ENCODE measurements around the gene VIL1. TPM values are rescaled to one million over a fixed set of nuclear protein-coding genes. Genes with fewer than 3 reads are reported as not detected.

The VIL1 gene
- total RNA-seq, 4 donors from 2014 or later = not detected

GRCh38 chr2:218485986-218486667, 67.2 kb downstream of the VIL1 start:
- Histone ChIP-seq H3K9me3 (no peaks in the 10 kb centered on the region), H3K27me3 (no peaks in the 10 kb centered on the region), H3K27ac (no peak overlapping the region), H3K4me3 (no peak overlapping the region), H3K4me1 (peaks cover 0 to 11% (median 0%) of the 10 kb centered on the region in 4 donors), H3K36me3 (peaks cover 2 to 74% (median 11%) of the 10 kb centered on the region in 3 donors)
- 67 to 68% methylated on average over 7 of the region's 7 CpGs for WGBS, 2 donors
- no peak for TF ChIP-seq POLR2A (IDR thresholded peaks at IDR 0.05)
- TF ChIP-seq EP300 (IDR thresholded peaks at IDR 0.05) = no peak
- no peak for TF ChIP-seq CTCF (IDR thresholded peaks at IDR 0.05)
- DNase-seq (ENCODE audit: low spot score in 2 of 2) = no peak

GRCh38 chr2:218500501-218501060, 81.7 kb downstream of the VIL1 start:
- H3K4me1 ChIP-seq = peaks cover 0 to 16% (median 0%) of the 10 kb centered on the region in 4 donors
- no peaks in the 10 kb centered on the region for H3K27me3 ChIP-seq
- WGBS, 2 donors = 91 to 96% methylated on average over 10 of the region's 10 CpGs
- no peaks in the 10 kb centered on the region for H3K9me3 ChIP-seq
- H3K4me3 ChIP-seq = no peak overlapping the region
- no peak for TF ChIP-seq EP300 (IDR thresholded peaks at IDR 0.05)
- no peak for TF ChIP-seq CTCF (IDR thresholded peaks at IDR 0.05)
- TF ChIP-seq POLR2A (IDR thresholded peaks at IDR 0.05) = no peak
- peaks cover 0 to 43% (median 6%) of the 10 kb centered on the region in 3 donors for H3K36me3 ChIP-seq
- DNase-seq (ENCODE audit: low spot score in 2 of 2) = no peak
- H3K27ac ChIP-seq = no peak overlapping the region

GRCh38 chr2:218501665-218502064, 82.7 kb downstream of the VIL1 start:
- Histone ChIP-seq H3K27ac (peak overlapping the region in 2 of 4 donors; percentile 35 to 70), H3K27me3 (no peaks in the 10 kb centered on the region), H3K9me3 (no peaks in the 10 kb centered on the region), H3K4me3 (no peak overlapping the region), H3K4me1 (peaks cover 0 to 16% (median 0%) of the 10 kb centered on the region in 4 donors), H3K36me3 (peaks cover 0 to 41% (median 6%) of the 10 kb centered on the region in 3 donors)
- DNase-seq (ENCODE audit: low spot score in 2 of 2) = no peak
- 8 to 13% methylated on average over 2 of the region's 2 CpGs for WGBS, 2 donors
- no peak for TF ChIP-seq CTCF (IDR thresholded peaks at IDR 0.05)
- no peak for TF ChIP-seq EP300 (IDR thresholded peaks at IDR 0.05)
- no peak for TF ChIP-seq POLR2A (IDR thresholded peaks at IDR 0.05)

Small RNA genes lying within 50 kb of the gene (small RNA-seq; reads per million reads assigned to genes)
- 170 reads per million, percentile 96 among the genes with 10 or more reads in this experiment for gene MIR26B

Other genes starting within 250 kb of the VIL1 start
- gene ARPC2, start 201.9 kb upstream of the VIL1 start, total RNA-seq = 100 to 1,000 TPM; 193 to 248 (median 222) TPM
- gene GPBAR1, start 158.1 kb upstream of the VIL1 start, total RNA-seq = 10 to 100 TPM in 2 of 4 donors, 1 to 10 TPM in 2; 4.6 to 37.8 (median 13.5) TPM
- gene AAMP, start 149.0 kb upstream of the VIL1 start, total RNA-seq = 100 to 1,000 TPM; 111 to 179 (median 143) TPM
- gene PNKD, start 148.6 kb upstream of the VIL1 start, total RNA-seq = 10 to 100 TPM; 62.3 to 68.9 (median 63.6) TPM
- 100 to 1,000 TPM; 183 to 282 (median 202) TPM for gene TMBIM1, start 126.6 kb upstream of the VIL1 start, total RNA-seq
- not detected for gene CATIP, start 62.3 kb upstream of the VIL1 start, total RNA-seq
- gene SLC11A1, start 36.9 kb upstream of the VIL1 start, total RNA-seq = 100 to 1,000 TPM in 1 of 4 donors, 10 to 100 TPM in 3; 19.0 to 213 (median 52.9) TPM
- gene CTDSP1, start 19.3 kb upstream of the VIL1 start, total RNA-seq = 100 to 1,000 TPM; 122 to 164 (median 140) TPM
- gene USP37, start 149.2 kb downstream of the VIL1 start, total RNA-seq = 10 to 100 TPM; 14.0 to 40.8 (median 19.9) TPM
- 10 to 100 TPM; 34.2 to 66.4 (median 39.7) TPM for gene CNOT9, start 149.7 kb downstream of the VIL1 start, total RNA-seq
- gene PLCD4, start 188.8 kb downstream of the VIL1 start, total RNA-seq = 10 to 100 TPM in 3 of 4 donors, 1 to 10 TPM in 1; 9.2 to 20.1 (median 13.4) TPM
- gene ZNF142, start 240.5 kb downstream of the VIL1 start, total RNA-seq = 10 to 100 TPM; 24.7 to 31.7 (median 26.6) TPM
- gene BCS1L, start 240.6 kb downstream of the VIL1 start, total RNA-seq = 10 to 100 TPM; 28.2 to 45.2 (median 38.0) TPM

All from tibial nerve (tissue), 4 donors.